Measurements from ENCODE around the gene HOXB2.

The HOXB2 gene

GRCh38 chr17:48552466-48553189, 7.7 kb upstream of the HOXB2 start:
- no peak for DNase-seq (ENCODE audit: low read depth in 2 of 2)

DNA sequence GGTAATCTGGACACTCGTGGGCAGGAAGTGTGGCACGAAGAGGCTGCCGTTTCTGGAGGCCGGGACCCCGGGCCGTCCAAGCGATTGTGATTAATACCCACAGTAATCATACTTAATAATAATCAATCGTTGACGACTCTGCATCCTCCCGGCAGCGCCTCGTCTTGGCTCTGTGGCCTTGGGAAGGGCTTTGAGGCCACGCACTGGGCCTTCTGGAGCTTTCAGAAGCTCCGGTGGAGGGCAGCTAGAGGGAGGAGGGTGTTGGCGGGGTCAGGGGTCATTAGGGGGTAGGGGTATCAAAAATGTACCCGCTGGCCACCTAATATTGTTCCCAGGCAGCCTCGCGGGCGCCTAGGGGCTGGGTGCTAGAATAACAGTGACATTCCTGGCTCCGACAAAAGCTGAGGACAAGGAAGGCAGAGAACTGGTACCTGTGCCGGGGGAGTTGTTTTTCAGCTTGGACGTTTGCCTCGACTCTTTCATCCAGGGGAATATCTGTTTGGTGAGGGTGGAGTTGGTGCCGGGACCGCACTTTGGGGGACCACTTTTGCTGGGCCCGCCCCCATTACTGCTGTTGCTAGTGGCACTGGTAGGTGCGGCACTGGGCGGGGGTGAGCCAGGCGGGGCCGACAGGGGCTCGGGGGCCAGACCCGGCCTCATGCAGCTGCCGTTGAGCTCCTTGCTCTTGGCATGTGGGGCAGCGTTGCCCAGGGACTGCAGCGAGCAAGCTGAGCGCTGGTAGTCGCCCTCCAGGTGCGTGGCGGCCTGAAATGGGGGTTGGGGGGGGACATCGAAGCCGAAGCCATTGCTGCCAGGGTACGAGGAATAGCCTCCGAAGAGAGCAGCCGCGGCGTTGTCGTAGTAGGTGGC, 6.9 kb upstream of the HOXB2 start:
- DNase-seq (ENCODE audit: low read depth in 2 of 2) = no peak

DNA sequence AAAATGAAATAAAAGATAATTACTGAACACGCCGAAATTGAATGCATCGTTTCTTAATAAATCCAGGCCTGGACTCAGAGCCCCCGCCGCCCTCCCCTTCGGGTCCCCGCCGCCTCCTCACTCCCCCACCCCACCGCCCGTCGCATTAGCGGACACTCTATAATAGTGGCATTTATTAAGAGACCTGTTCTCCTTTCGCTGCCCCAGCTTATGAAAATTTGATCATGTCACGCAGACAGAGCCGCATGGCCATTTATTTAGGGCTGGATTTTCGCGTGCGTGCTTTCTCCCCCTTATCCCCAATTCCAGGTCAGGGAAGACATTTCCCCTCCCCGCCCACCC, 6.3 kb upstream of the HOXB2 start:
- DNase-seq (ENCODE audit: low read depth in 2 of 2) = no peak

DNA sequence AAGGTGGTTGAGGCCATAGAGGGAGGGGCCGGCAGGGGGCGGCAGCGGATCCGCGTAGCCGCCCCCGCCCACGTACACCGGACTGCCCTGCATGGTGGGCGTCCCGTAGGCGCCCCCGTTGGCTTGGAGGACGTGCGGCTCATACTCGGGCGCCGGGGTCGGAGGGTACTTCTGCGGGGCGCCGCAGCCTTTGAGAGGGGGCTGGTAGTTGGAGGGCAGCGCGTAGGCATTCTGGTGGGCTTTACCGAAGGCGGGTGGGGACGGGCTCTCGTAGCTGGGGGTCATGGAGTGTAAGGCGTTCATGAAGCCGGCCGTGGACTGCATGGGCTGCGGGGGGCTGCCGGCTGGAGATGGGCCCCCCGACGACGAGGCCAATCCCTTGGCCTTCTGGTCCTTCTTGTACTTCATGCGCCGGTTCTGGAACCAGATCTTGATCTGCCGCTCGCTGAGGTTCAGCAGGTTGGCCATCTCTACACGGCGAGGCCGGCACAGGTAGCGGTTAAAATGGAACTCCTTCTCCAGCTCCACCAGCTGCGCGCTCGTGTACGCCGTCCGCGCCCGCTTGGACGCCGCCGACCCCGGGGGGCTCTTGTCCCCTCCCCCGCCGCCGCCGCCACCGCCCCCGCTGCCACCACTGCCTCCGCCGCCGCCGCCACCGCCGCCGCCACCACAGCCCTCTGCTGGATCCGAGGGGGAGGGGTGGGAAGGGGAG, 5.7 kb upstream of the HOXB2 start:
- DNase-seq (ENCODE audit: low read depth in 2 of 2) = no peak

DNA sequence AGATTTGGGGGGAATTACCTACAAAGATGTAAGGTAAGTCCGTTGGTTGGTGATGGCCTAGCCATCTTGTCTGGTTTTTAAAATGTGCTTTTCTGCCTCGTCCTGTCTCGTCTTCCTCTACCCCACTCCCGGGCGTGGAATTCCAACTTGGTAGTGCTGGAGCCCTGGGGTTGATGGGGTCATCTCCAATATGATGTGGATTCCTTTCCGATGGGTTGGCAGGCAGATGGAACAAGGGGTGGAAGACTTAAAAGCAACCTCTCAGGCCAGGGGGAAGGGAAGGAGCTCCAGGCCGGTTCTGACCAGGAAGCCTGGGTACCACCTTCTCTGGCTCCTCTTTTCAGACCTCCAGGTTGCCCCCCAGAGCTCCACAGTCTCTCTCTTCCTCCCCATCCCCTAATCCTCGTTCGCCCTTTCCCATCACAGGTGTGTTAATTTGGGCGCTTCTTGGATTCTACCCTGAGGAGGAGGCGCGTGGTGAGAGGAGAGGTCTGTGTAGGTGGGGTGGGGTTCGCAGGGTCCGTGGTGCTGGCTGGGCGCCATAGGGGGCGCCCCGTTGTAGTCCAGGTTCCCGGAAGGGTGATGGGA, 5.1 kb upstream of the HOXB2 start:
- no peak for DNase-seq (ENCODE audit: low read depth in 2 of 2)

DNA sequence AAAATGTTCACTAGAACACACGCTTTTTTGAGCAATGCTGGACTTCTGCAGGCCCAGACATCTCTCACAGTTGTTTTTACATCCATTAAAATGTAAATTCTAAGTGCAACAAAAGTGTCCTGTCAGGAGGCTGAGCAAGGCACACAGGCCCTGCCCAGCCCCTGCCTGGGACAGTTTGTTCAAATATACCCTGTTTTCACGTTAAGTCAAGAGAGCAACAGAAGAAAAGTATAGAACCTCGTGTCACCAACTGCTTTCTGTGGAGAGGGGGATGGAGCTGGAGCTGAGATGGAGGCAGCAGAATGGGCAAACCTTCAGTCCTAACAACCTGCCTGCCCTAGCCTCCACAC, 4.3 kb upstream of the HOXB2 start:
- DNase-seq (ENCODE audit: low read depth in 2 of 2) = no peak

DNA sequence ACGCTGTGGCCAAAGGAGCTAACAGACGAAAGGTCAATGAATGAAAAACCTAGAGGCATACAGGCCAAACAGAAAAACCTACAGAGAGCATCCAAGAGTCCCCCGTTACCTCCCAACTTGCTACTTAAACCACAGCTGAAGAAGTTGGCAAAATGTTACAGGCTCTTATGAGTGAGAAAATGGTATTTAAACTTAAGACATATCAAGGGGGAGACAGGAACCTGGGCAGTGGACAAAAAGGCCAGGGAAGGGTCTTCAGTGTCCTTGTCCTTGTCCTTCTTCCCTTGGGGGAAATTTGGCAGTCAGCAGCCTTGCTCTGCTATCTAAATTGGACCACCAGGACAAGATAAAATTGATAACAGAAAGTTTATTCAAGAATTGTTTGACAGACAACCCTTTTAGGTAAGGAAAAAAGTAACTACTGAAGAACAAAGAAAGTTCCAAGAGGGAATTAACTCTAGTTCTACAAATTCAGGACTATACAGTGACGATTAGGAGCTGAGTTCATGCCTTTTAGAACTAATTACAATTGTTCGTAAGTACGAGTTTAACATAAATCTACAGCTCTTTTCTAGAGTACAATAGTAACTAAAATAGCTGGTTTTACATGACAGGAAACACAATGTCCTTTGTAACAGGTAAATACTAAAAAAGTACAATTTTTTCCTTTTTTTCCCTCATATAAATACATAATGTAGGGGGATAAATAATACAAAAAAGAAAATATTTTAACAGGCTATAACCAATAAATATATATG, 3.8 kb upstream of the HOXB2 start:
- DNase-seq (ENCODE audit: low read depth in 2 of 2) = no peak

GRCh38 chr17:48547808-48548522, 3.1 kb upstream of the HOXB2 start:
- DNase-seq (ENCODE audit: low read depth in 2 of 2) = no peak

- DNase-seq (ENCODE audit: low read depth in 2 of 2) = no peak
Observed at GRCh38 chr17:48546924-48547807, 2.3 kb upstream of the HOXB2 start.

DNA sequence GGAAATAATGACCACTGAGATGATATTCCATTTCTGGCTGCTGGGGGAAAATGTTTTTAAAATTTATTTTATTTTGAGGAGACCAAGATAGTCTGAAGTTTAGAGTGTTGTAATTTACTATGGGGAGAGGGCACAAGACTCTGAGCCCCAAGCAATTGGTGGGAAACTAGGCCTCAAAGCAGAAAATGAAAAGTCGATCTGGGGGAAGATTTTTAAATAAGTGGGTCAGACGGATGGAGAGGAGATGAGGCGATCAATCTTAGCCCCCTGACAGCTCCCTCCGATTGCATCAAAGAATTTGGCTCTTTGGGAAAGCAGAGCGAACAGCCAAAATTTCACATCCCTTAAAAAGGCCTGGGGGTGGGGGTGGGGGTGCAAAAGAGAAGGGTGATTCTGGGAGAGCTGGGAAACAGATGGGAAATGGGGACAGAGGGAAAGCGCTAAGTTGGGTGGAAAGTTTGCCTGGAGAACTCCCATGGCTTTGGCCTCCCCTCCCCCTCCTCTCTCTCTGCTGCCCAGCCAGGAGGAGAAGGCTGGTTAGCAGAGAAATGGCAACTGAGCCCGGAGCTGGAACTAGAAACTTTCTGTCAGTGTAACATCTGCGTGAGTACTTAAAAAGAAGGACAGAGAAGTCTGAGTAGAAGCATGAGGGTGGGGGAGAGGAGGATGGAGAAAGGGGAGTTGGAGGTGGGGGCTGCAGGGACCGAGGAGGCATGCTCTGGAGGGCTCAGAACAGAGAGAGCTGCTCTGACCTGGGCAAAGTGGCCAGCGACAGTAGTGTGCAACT, 1.4 kb upstream of the HOXB2 start:
- no peak for DNase-seq (ENCODE audit: low read depth in 2 of 2)

DNA sequence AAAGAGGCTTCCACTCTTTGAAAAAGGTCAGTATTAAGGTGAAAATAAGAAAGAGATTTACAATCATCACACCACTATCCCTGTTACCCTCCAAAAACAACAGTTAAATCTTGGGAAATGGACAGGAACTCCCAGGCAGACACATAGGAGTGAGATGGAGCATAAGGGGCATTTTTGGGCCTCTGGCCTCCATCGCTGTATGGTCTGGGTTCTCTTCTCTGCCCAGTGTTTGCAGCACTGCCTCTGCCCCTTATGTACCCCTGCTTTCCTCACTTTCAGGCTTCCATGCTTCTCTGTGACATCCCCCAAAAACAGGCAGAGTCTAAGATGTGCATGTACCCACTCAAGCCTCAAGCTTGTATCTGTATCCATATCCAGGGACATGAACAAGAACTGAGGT, 630 bp upstream of the HOXB2 start:
- no peak for DNase-seq (ENCODE audit: low read depth in 2 of 2)

DNA sequence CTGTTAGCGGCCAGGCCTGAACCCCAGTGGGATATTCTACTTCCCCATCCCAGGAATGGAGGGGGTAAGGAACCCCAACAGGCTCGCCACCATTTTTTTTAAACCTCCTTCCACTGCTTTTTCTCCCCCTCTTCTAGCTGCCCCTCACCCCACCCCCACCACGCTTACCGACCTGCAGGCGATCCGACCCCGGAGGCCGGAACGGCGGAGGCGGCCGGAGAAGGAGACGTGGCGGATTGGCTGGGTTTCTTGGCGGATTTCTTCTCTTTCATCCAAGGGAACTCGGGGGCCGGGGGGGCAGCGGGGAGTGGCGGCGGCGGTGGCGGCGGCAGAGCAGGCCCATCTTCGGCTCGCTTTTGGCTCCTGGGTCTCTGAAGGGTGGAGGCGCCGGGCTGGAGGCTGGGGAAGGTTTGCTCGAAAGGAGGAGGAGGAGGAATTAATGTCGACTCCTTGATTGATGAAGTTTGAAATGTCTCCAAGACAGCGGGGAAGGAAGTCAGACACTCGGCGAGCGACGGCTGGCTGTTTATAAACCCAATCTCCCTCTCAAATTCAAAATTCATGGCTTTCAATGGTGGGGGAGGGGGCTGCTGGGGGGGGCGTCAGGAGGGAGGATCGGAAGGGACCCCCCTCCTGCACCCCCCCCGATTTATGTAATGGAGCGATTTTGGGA, 424 bp downstream of the HOXB2 start:
- DNase-seq (ENCODE audit: low read depth in 2 of 2) = no peak

DNA sequence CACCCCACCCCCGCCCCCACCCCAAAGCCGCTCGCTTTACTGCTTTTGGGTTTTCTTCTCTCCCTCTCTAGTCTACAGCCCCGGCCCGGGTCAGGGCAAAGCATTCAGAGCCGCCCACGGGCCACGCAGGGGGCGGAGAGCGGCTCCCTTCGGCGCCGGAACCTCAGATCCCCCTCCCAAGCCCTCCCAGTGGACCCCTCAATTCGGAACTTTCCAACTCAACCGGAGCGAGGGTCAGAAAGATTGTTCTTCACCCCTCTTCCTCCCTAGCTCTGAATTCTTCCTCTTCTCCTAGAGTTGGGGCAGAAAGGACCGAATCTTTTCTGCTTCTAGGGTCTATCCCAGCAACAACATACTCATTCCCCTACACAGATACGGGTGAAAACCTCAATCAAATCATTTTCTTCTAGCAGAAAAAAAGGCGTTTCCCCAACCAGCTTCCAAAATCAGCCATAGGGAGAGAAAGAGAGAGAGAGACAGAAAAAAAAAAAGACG, 1.0 kb downstream of the HOXB2 start:
- DNase-seq (ENCODE audit: low read depth in 2 of 2) = no peak

- DNase-seq (ENCODE audit: low read depth in 2 of 2) = no peak
Observed at GRCh38 chr17:48543107-48543853, 1.6 kb downstream of the HOXB2 start.

- DNase-seq (ENCODE audit: low read depth in 2 of 2) = no peak
Observed at GRCh38 chr17:48542698-48543106, 2.2 kb downstream of the HOXB2 start.

GRCh38 chr17:48542114-48542656, 2.7 kb downstream of the HOXB2 start:
- DNase-seq (ENCODE audit: low read depth in 2 of 2) = no peak

DNA sequence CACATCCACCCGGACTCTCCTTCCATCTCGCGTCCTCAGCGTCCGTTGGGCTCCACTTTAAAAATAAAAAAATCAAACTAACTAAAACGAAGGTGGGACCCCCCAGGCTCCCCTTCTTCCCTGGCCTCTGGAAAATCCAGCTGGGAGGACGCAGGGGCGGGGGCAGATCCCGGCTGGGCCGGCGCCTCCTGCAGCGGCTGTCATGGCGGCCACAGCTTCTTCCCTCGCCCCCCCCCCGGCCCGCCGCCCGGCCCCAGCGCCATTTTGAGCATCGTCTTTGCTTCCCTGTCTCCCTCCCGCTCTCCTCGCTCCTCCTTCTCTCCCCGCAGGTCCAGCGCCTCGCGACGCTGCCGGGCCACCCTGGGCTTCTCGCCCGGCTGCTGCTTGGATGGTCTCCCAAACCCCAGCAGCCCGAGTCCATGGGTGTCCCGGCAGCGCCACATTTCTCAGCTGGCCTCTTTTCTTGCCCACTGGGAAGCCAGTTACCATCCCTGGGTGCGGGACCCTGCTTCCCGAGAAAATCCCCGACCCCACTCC, 3.3 kb downstream of the HOXB2 start:
- no peak for DNase-seq (ENCODE audit: low read depth in 2 of 2)
